ENCODE measurements around the gene KCNK1.

DNA sequence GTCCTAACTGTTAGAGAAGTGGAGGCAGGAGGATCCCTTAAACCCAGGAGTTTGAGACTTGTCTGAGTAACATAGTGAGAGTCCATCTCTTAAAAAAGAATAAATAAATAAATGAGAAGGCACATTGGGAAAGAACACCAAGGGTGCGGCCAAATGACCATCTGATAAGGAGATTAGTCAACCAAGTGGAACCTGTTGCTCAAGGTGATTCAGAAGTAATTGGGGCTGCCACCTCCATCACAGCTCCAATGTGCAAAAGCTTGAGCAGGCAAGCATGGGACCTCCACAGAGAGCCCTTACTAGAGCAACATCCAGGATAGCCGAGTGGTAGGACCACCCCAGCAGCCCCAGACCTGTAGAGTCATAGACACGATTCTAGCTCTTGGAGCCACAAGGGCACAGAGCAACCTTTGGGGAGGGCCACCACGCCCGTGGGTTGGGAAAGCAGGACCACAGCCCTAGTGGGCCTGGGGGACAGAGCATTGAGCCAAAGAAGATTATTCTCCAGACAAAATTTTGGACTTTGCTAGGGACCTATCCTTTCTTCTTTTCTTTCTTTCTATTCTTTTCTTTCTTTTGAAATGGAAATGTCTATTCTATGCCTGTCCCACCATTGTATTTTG lies 40.9 kb downstream of the KCNK1 start:
- TF ChIP-seq, protein P1, sequence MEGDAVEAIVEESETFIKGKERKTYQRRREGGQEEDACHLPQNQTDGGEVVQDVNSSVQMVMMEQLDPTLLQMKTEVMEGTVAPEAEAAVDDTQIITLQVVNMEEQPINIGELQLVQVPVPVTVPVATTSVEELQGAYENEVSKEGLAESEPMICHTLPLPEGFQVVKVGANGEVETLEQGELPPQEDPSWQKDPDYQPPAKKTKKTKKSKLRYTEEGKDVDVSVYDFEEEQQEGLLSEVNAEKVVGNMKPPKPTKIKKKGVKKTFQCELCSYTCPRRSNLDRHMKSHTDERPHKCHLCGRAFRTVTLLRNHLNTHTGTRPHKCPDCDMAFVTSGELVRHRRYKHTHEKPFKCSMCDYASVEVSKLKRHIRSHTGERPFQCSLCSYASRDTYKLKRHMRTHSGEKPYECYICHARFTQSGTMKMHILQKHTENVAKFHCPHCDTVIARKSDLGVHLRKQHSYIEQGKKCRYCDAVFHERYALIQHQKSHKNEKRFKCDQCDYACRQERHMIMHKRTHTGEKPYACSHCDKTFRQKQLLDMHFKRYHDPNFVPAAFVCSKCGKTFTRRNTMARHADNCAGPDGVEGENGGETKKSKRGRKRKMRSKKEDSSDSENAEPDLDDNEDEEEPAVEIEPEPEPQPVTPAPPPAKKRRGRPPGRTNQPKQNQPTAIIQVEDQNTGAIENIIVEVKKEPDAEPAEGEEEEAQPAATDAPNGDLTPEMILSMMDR (IDR thresholded peaks at IDR 0.05; ENCODE audit: low read depth, low read length), result no peak
- no peak for TF ChIP-seq EZH2phosphoT487 (IDR thresholded peaks at IDR 0.05; ENCODE audit: low read depth)

All from OCI-LY3 (cell line).